Measurements from ENCODE around the gene GRM7.

DNA sequence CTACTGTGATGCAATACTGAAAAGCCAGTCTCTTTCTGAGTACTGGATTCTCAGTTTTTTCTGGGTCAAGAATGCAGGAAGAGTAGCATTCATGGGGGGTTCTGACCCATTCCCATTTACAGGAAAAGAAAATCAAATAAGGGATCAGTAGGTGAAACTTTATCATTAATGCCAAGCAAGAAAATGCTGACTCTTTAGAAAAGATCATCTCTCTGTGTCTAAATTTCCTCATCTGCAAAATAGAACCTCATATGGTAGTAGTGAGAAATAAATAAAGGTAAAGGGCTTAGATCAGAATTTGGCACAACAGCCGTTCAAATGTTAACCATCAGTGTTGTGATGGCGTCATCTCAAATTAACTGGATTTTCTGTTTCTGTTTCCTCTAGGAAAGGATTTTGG, 833.1 kb downstream of the GRM7 start:
- TF ChIP-seq CTCF (conservative IDR thresholded peaks at IDR 0.05 in 1 of 2, IDR thresholded peaks at IDR 0.05 in 1 of 2; ENCODE audit: extremely low read depth in 1 of 2, insufficient read depth in 1 of 2, low read depth in 1 of 2, low read length in 2 of 2) (no peak), EZH2 (IDR thresholded peaks at IDR 0.05; ENCODE audit: borderline replicate concordance, low read length) (no peak)

Data from mammary epithelial cell (primary cell).